ENCODE data around the gene PRICKLE2.

DNA sequence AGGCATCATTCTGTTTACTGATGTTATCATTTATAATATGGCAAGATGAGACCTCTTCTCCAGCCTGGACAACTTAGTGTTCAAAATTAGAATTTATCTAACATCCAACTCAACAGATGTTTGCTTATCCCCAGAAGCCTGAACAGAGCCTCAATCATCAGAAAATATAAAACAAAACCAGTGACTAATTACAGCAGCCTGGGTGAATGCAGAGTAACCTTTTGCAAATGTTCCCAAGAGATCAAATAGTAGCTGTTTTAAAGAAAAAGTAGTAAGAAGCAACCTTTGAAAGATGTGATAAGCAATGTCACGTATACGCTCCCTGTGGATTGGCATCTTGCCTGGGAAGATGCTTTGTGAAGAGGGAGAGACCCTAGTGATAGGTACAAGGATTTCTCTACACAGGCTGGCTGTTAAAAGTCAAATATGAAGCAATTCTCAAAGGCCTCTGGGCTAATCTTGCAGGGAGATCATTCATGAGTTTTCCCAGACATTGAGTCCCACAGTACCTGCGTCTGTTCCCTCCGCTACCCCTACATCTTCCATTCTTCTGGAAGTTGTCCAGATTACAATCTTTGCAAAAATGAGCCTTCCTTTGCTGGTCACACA, 39.3 kb upstream of the PRICKLE2 start:
- TF ChIP-seq REST (IDR thresholded peaks at IDR 0.05; ENCODE audit: insufficient read depth in 1 of 2, low read depth in 2 of 2, low read length in 2 of 2) = no peak
- no peak for TF ChIP-seq POLR2AphosphoS5 (IDR thresholded peaks at IDR 0.05; ENCODE audit: low read depth, low read length)
- no peak for TF ChIP-seq TAF1 (IDR thresholded peaks at IDR 0.05; ENCODE audit: borderline replicate concordance, insufficient read depth, low read length)
- no peak for TF ChIP-seq SIN3A (IDR thresholded peaks at IDR 0.05; ENCODE audit: borderline replicate concordance, insufficient read depth, low read length)

Data from PFSK-1 (cell line).